ENCODE results near the gene PLXNA2. TPM values are rescaled to one million over a fixed set of nuclear protein-coding genes. Genes with fewer than 3 reads are reported as not detected.

Gene PLXNA2
- total and polyA plus RNA-seq, 7 donors: 2.4 to 16.1 (median 6.4) TPM

DNA sequence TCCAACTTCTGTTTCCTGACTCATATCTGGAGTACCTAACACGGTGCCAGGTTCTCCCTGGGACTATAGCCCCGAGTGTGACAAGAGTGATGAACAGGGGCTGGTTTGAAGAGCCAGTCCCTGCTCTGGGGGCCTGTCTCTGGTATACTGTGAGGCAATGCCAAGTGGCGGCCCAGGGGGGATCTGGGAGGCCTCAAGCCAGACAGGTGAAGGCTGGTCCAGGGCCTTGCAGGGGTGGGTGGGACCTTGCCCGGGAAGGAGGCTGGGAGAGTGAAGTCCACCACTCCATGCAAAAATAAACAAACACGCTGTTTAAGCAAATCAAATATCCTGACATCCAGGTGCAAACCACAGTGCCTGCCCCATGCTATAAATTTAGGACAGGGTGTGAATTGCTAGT, 6.8 kb upstream of the PLXNA2 start:
- TF ChIP-seq EP300 (IDR thresholded peaks at IDR 0.05) (no peak), POLR2A (IDR thresholded peaks at IDR 0.05) (no peak), POLR2AphosphoS5 (IDR thresholded peaks at IDR 0.05) (no peak)
- TF ChIP-seq, protein P1, sequence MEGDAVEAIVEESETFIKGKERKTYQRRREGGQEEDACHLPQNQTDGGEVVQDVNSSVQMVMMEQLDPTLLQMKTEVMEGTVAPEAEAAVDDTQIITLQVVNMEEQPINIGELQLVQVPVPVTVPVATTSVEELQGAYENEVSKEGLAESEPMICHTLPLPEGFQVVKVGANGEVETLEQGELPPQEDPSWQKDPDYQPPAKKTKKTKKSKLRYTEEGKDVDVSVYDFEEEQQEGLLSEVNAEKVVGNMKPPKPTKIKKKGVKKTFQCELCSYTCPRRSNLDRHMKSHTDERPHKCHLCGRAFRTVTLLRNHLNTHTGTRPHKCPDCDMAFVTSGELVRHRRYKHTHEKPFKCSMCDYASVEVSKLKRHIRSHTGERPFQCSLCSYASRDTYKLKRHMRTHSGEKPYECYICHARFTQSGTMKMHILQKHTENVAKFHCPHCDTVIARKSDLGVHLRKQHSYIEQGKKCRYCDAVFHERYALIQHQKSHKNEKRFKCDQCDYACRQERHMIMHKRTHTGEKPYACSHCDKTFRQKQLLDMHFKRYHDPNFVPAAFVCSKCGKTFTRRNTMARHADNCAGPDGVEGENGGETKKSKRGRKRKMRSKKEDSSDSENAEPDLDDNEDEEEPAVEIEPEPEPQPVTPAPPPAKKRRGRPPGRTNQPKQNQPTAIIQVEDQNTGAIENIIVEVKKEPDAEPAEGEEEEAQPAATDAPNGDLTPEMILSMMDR (IDR thresholded peaks at IDR 0.05): no peak
- WGBS, 2 donors: 20 to 59% methylated on average over 5 of the region's 5 CpGs
- no peak overlapping the region for H3K27ac ChIP-seq
- no peaks in the 10 kb centered on the region for H3K4me1 ChIP-seq
- no peaks in the 10 kb centered on the region for H3K27me3 ChIP-seq
- H3K4me3 ChIP-seq: no peak overlapping the region
- intact Hi-C loops (cut with DNase I): no loop called here
- DNase-seq: no peak
- H3K36me3 ChIP-seq: no peaks in the 10 kb centered on the region
- H3K9me3 ChIP-seq: no peaks in the 10 kb centered on the region

DNA sequence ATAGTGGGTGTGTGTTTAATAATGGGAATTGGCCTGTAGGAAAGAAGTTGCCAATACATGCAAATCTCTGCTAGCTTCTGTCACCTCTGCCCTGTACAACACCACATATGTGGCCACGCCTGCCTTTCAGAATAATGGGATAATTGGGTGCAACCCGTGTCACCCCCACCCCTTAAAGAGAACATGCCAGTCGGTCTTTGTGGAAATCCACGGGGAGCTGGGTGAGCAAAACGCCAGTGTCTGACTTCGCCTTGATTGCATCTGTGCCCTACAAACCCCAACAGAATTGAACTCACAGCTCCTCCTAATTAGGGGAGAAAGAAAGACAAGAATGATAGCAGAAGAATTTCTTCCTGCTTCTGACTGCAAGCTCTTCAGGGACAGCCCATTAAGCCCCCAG, 6.4 kb upstream of the PLXNA2 start:
- Histone ChIP-seq H3K27ac (no peak overlapping the region), H3K4me1 (no peaks in the 10 kb centered on the region), H3K36me3 (no peaks in the 10 kb centered on the region), H3K4me3 (no peak overlapping the region), H3K9me3 (no peaks in the 10 kb centered on the region), H3K27me3 (no peaks in the 10 kb centered on the region)
- intact Hi-C loops (cut with DNase I): no loop called here
- TF ChIP-seq EP300 (IDR thresholded peaks at IDR 0.05) (no peak), POLR2AphosphoS5 (IDR thresholded peaks at IDR 0.05) (no peak), POLR2A (IDR thresholded peaks at IDR 0.05) (no peak)
- TF ChIP-seq, protein P1 (IDR thresholded peaks at IDR 0.05): no peak
- DNase-seq: no peak
- 33 to 79% methylated on average over 6 of the region's 6 CpGs for WGBS, 2 donors

DNA sequence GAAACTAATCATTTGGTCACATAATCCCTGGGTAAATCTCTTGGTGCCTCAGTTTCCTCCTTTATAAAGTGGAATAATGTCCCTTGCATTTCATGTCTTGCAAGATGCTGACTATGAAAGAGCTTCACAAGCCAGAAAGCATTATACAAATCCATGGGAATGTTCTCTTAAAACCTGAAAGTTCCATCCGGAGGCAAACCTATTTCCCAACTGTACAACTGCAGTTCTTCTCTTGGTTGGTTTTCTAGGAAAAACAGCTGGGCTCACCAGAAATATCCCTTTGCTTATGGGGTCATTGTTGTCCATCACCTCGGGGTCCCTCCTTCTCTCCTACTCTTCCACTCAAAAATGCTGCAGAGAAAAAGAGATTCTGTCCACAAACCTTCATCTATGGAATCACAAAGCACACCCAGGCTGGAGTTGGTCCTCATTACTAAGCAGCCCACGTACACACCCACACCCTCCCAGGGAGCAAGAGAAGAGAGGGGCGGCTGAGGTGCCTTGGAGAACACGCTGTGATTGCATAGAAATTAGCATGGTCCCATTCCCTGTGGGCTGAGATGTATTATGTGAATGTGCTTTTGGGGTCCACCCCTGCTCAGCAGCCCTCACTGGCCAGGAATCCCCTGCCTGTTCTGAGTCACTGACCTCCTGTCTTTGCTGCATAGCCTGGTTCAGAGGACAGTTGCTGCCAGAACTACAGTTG, 5.0 kb upstream of the PLXNA2 start:
- TF ChIP-seq, protein P1 (IDR thresholded peaks at IDR 0.05): no peak
- no peak for TF ChIP-seq EP300 (IDR thresholded peaks at IDR 0.05)
- no peak for TF ChIP-seq POLR2AphosphoS5 (IDR thresholded peaks at IDR 0.05)
- TF ChIP-seq POLR2A (IDR thresholded peaks at IDR 0.05): no peak
- H3K27me3 ChIP-seq: no peaks in the 10 kb centered on the region
- peaks cover 0 to 10% (median 8%) of the 10 kb centered on the region in 4 donors for H3K4me1 ChIP-seq
- H3K4me3 ChIP-seq: no peak overlapping the region
- no peaks in the 10 kb centered on the region for H3K36me3 ChIP-seq
- H3K9me3 ChIP-seq: no peaks in the 10 kb centered on the region
- DNase-seq: no peak
- WGBS, 2 donors: 84 to 87% methylated on average over 5 of the region's 5 CpGs
- H3K27ac ChIP-seq: no peak overlapping the region
- intact Hi-C loops (cut with DNase I): loop anchor here (5.0 kb wide), 1 partner anchor 362 kb away; no protein-coding TSS in a partner anchor

- Histone ChIP-seq H3K4me3 (no peak overlapping the region), H3K36me3 (no peaks in the 10 kb centered on the region), H3K4me1 (peaks cover 0 to 10% (median 8%) of the 10 kb centered on the region in 4 donors), H3K27me3 (no peaks in the 10 kb centered on the region), H3K27ac (no peak overlapping the region), H3K9me3 (no peaks in the 10 kb centered on the region)
- 63 to 70% methylated on average over 7 of the region's 7 CpGs for WGBS, 2 donors
- no peak for TF ChIP-seq POLR2AphosphoS5 (IDR thresholded peaks at IDR 0.05)
- TF ChIP-seq POLR2A (IDR thresholded peaks at IDR 0.05): no peak
- TF ChIP-seq EP300 (IDR thresholded peaks at IDR 0.05): no peak
- TF ChIP-seq, protein P1 (IDR thresholded peaks at IDR 0.05): no peak
- intact Hi-C loops (cut with DNase I): loop anchor here (5.0 kb wide), 1 partner anchor 361 kb away; no protein-coding TSS in a partner anchor
- no peak for DNase-seq
Observed at GRCh38 chr1:208248307-208248801, 4.2 kb upstream of the PLXNA2 start.
